Colonic mucosa (tissue), 4 donors: Measurements from ENCODE around the gene DHCR24. TPM values are rescaled to one million over a fixed set of nuclear protein-coding genes. Genes with fewer than 3 reads are reported as not detected.

ENCODE experiments used
- DNase-seq: peaks from one replicate; pipeline ENCODE4 v3.0.0-alpha.2; 2020
- H3K27ac ChIP-seq: fragments of 200-600 bp; one replicate; pipeline ENCODE4 v1.8.0; 2021
- H3K27me3 ChIP-seq: fragments of 200-600 bp; one replicate; pipeline ENCODE4 v1.8.0; 2021
- H3K36me3 ChIP-seq: fragments of 200-600 bp; one replicate; pipeline ENCODE4 v1.8.0; 2021
- H3K4me1 ChIP-seq: fragments of 200-600 bp; one replicate; pipeline ENCODE4 v1.8.0; 2021; ENCODE audit warnings: mild to moderate bottlenecking
- H3K4me3 ChIP-seq: fragments of 200-600 bp; one replicate; pipeline ENCODE4 v1.8.0; 2021
- H3K9ac ChIP-seq, 2 donors: one replicate each; pipeline ENCODE4 v1.7.0; 2013; ENCODE audit warnings: control low read depth in 2 of 2, low read depth in 2 of 2, low read length in 2 of 2
- H3K9me3 ChIP-seq: fragments of 200-600 bp; one replicate; pipeline ENCODE4 v1.8.0; 2021
- CTCF ChIP-seq: fragments of 200-600 bp; IDR thresholded peaks from one replicate; pipeline ENCODE4 v1.8.0; 2022; ENCODE audit warnings: antibody characterized with exemption, mild to moderate bottlenecking
- intact Hi-C: fragments of 100-400 bp; cut with DNase I; formaldehyde crosslinking; loops from one replicate; pipeline ENCODE4 v1.14.1; 2022
- total RNA-seq, 2 donors: library from RNA; stranded (reverse); fragmentation: NEBNext Ultra II Directional in 1 of 2; extraction: Animal tissue kit (Norgen Biotek cat#: 25700) in 1 of 2; gene quantifications; one replicate each; pipeline ENCODE4 v1.2.1, GENCODE V29; 2021
- donor health status: healthy.
- donor health status: DM: no; HTN: no; CAD: no.
- donor health status: DM: no; HTN: no; CAD: no.

Gene DHCR24
- total RNA-seq, 2 donors from 2014 or later, result 254 to 310 TPM

- TF ChIP-seq CTCF, result no peak
- no peaks in the 10 kb centered on the region for H3K27me3 ChIP-seq
- peaks cover 11% of the 10 kb centered on the region for H3K36me3 ChIP-seq
- no peaks in the 10 kb centered on the region for H3K9me3 ChIP-seq
- no peak for DNase-seq
- no peak overlapping the region for H3K9ac ChIP-seq
- intact Hi-C loops, result no loop called here
- H3K27ac ChIP-seq, result no peak overlapping the region
- no peak overlapping the region for H3K4me3 ChIP-seq
- no peaks in the 10 kb centered on the region for H3K4me1 ChIP-seq
Observed at GRCh38 chr1:54851406-54851805, 35.6 kb downstream of the DHCR24 start.

- Histone ChIP-seq H3K27ac (no peak overlapping the region), H3K36me3 (peaks cover 9% of the 10 kb centered on the region)
Observed at GRCh38 chr1:54850737-54851136, 36.3 kb downstream of the DHCR24 start.

GRCh38 chr1:54850069-54850730, 36.8 kb downstream of the DHCR24 start:
- peaks cover 4% of the 10 kb centered on the region for H3K36me3 ChIP-seq
- H3K9me3 ChIP-seq, result no peaks in the 10 kb centered on the region
- H3K4me1 ChIP-seq, result no peaks in the 10 kb centered on the region
- H3K27me3 ChIP-seq, result no peaks in the 10 kb centered on the region
- DNase-seq, result no peak
- intact Hi-C loops, result no loop called here
- no peak overlapping the region for H3K27ac ChIP-seq
- no peak for TF ChIP-seq CTCF
- no peak overlapping the region for H3K4me3 ChIP-seq
- H3K9ac ChIP-seq, result no peak overlapping the region

More at GRCh38 chr1:54850737-54851136, 36.3 kb downstream of the DHCR24 start:
- Histone ChIP-seq H3K9ac (no peak overlapping the region), H3K9me3 (no peaks in the 10 kb centered on the region), H3K4me1 (no peaks in the 10 kb centered on the region), H3K4me3 (no peak overlapping the region), H3K27me3 (no peaks in the 10 kb centered on the region)
- DNase-seq, result no peak
- no peak for TF ChIP-seq CTCF
- intact Hi-C loops, result no loop called here

GRCh38 chr1:54849219-54850068, 37.6 kb downstream of the DHCR24 start:
- H3K27ac ChIP-seq, result no peak overlapping the region
- no peaks in the 10 kb centered on the region for H3K9me3 ChIP-seq
- H3K9ac ChIP-seq, result no peak overlapping the region
- H3K36me3 ChIP-seq, result peaks cover 4% of the 10 kb centered on the region
- intact Hi-C loops, result no loop called here
- no peak for TF ChIP-seq CTCF
- DNase-seq, result no peak
- no peaks in the 10 kb centered on the region for H3K27me3 ChIP-seq
- no peaks in the 10 kb centered on the region for H3K4me1 ChIP-seq
- H3K4me3 ChIP-seq, result no peak overlapping the region

- no peak overlapping the region for H3K9ac ChIP-seq
- intact Hi-C loops, result no loop called here
- H3K4me3 ChIP-seq, result no peak overlapping the region
- H3K27me3 ChIP-seq, result no peaks in the 10 kb centered on the region
- no peaks in the 10 kb centered on the region for H3K9me3 ChIP-seq
- H3K36me3 ChIP-seq, result peaks cover 4% of the 10 kb centered on the region
- no peak for TF ChIP-seq CTCF
- no peak overlapping the region for H3K27ac ChIP-seq
- no peaks in the 10 kb centered on the region for H3K4me1 ChIP-seq
- DNase-seq, result no peak
Observed at GRCh38 chr1:54848134-54848948, 38.7 kb downstream of the DHCR24 start.
